Renal pelvis (tissue), 4 donors: ENCODE data around the gene SLC50A1. TPM values are rescaled to one million over a fixed set of nuclear protein-coding genes. Genes with fewer than 3 reads are reported as not detected.
"Not testable (repeated sequence)": the region's sequence is repeated elsewhere in the genome, so short reads cannot be mapped to it uniquely, and the experiment has no call there.

Experiments used
- DNase-seq: peaks from one replicate; pipeline ENCODE4 v3.0.0-alpha.2; 2013
- polyA plus RNA-seq, 3 donors: library from polyadenylated mRNA; unstranded; fragments of 120-200 nt; gene quantifications; one replicate each; pipeline ENCODE4 v1.2.1, GENCODE V29; 2013; ENCODE audit not compliant: insufficient read length in 3 of 3

The SLC50A1 gene
- polyA plus RNA-seq, 3 donors: 45.3 to 61.3 (median 51.2) TPM

GRCh38 chr1:155131856-155132255 lies 3.8 kb upstream of the SLC50A1 start:
- DNase-seq: no peak

GRCh38 chr1:155133799-155134281 lies 1.8 kb upstream of the SLC50A1 start:
- no peak for DNase-seq

- no peak for DNase-seq
Observed at GRCh38 chr1:155134322-155134721, 1.3 kb upstream of the SLC50A1 start.

GRCh38 chr1:155134880-155135414 lies 705 bp upstream of the SLC50A1 start:
- peak; percentile 82 for DNase-seq

GRCh38 chr1:155136748-155137147 lies 1.1 kb downstream of the SLC50A1 start:
- no peak for DNase-seq

GRCh38 chr1:155137154-155137949 lies 1.7 kb downstream of the SLC50A1 start:
- no peak for DNase-seq

GRCh38 chr1:155139895-155140629 lies 4.4 kb downstream of the SLC50A1 start, which contains the start of gene DPM3:
DPM3 (minus strand) TSS chr1:155140531; CDS start chr1:155140240, 291 bp downstream.
- peak; percentile 87 for DNase-seq

- DNase-seq: no peak
Observed at GRCh38 chr1:155140630-155140953, 4.9 kb downstream of the SLC50A1 start.

GRCh38 chr1:155141749-155142148 lies 6.1 kb downstream of the SLC50A1 start:
- DNase-seq: no peak

- DNase-seq: no peak
Observed at GRCh38 chr1:155145491-155145890, 9.8 kb downstream of the SLC50A1 start.

GRCh38 chr1:155155996-155156643 lies 20.5 kb downstream of the SLC50A1 start:
- not testable (repeated sequence) for DNase-seq

GRCh38 chr1:155158991-155159390 lies 23.3 kb downstream of the SLC50A1 start:
- no peak for DNase-seq

DNA sequence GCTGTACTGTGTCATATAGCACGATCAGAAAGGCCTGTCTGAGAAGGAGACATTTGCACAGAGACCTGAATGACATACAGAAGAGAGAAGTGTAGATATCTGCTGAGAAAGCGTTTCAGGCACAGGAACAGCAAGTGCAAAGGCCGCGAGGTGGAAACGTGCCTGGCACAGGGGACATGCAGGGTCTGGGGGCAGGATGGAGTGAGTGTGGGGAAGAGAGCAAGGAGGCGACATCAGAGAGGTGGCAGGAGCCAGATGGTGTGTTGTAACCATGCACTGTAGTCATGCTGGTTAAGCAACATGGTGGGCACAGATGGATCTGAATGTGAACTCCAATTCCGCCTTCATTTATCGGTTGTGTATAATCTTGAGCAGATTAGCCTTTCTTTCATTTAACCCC lies 24.5 kb downstream of the SLC50A1 start:
- DNase-seq: no peak

GRCh38 chr1:155162631-155163030 lies 27.0 kb downstream of the SLC50A1 start:
- not testable (repeated sequence) for DNase-seq

DNA sequence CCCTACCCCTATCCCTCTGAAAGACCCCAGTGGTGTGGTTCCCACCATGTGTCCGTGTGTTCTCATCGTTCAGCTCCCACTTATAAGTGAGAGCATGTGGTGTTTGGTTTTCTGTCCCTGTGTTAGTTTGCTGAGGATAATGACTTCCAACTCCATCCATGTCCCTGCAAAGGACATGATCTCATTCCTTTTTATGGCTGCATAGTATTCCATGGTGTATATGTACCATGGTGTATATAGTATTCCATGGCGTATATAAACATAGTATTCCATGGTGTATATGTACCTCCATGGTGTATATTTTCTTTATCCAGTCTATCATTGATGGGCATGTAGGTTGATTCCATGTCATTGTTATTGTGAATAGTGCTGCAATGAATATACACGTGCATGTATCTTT lies 28.1 kb downstream of the SLC50A1 start:
- not testable (repeated sequence) for DNase-seq

- DNase-seq: not testable (repeated sequence)
Observed at GRCh38 chr1:155164625-155165024, 29.0 kb downstream of the SLC50A1 start.

- DNase-seq: peak; percentile 37
Observed at GRCh38 chr1:155166051-155166470, 30.4 kb downstream of the SLC50A1 start.

GRCh38 chr1:155166471-155167165 lies 31.0 kb downstream of the SLC50A1 start:
- peak; percentile 58 for DNase-seq

DNA sequence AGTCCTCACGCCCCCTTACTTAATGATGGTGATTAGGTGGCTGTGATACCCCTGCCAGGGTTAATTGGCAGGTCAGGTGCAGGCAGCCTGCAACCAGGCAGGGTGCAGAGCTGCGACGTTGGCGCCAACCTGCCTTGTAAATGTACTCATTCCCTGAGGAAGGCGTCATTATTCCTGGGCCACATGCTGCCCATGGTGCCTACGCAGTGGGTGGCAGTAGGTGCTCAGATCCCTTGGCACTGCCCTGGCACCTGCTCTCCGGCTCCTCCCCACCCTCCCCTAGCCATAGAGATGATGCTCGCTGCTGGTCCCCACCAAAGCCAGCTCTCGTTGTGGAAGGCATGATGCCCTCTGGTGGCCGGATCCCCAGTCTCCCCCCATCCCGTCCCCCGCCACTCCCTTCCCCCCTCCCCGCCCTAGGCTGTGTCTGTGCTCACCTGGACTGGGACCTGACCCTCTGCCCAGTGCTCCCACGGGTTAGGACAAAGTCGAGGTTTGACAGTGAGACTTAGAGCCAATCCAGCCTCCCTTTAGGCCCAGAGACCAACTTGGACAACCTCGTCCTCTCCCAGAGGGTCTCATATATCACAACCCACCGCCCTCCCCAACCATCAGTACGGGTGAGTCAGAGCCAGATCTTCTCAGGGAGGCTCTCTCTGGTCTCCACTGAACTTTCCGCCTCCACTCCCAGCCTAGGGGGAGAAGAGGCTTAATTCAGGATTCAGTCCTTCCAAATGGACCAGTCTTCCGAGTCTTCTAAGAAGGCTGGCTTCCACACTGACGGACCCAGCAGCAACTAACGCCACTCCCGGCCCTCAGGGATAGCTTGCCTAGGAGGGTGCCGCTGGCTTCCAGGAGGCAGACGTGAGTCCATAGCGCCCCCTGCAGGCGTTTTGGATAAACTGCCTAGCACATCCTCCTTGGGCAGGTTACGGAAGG lies 31.8 kb downstream of the SLC50A1 start:
- peak; percentile 84 for DNase-seq

DNA sequence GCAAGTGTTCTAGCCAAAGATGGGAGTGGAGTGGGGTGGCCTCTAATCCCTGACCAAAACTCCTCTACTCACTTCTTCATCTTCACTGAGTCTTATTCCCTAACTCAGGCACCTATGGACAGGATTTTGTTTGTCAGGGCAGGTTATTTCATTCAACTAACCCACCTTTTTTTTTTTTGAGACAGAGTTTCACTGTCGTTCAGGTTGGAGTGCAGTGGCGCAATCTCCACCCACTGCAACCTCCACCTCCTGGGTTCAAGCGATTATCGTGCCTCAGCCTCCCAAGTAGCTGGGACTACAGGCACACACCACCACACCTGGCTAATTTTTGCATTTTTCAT lies 32.4 kb downstream of the SLC50A1 start:
- DNase-seq: not testable (repeated sequence)
